Stimulated activated CD4-positive, alpha-beta T cell treated with anti-CD3 and anti-CD28 coated beads, Interleukin-2, amount 100 ng/mL, for 4 hours (primary cell): ENCODE measurements around the gene STAU1.
"Not testable (repeated sequence)": the region's sequence is repeated elsewhere in the genome, so short reads cannot be mapped to it uniquely, and the experiment has no call there.

Experiments
- DNase-seq: peaks from one replicate; pipeline ENCODE4 v3.0.0-alpha.2; 2020; ENCODE audit warnings: low read depth

Gene STAU1

DNA sequence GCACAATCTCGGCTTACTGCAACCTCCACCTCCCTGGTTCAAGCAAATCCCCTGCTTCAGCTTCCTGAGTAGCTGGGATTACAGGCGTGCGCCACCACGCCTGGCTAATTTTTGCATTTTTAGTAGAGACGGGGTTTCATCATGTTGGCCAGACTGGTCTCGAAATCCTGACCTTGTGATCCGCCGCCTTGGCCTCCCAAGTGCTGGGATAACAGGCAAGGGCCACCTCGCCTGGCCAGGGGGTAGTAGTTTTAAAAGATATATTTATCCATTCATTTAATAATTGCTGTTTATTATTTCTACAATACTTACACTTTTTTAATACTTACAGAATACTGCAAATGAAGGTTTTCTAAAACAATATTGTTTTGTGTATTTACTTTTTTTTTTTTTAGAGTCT lies 15.6 kb upstream of the STAU1 start:
- no peak for DNase-seq

DNA sequence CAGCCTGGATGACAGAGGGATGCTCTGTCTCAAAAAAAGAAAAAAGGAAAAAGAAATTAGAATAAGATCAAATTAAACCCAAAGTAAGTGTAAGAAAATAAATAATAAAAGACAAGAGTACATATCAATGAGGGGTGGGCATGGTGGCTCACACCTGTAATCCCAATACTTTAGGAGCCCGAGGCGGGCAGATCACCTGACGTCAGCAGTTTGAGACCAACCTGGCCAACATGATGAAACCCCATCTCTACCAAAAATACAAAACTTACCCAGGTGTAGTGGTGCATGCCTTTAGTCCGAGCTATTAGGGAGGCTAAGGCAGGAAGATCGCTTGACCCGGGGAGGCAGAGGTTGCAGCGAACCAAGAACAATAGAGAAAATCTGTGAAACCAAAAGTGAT lies 14.9 kb upstream of the STAU1 start:
- no peak for DNase-seq

DNA sequence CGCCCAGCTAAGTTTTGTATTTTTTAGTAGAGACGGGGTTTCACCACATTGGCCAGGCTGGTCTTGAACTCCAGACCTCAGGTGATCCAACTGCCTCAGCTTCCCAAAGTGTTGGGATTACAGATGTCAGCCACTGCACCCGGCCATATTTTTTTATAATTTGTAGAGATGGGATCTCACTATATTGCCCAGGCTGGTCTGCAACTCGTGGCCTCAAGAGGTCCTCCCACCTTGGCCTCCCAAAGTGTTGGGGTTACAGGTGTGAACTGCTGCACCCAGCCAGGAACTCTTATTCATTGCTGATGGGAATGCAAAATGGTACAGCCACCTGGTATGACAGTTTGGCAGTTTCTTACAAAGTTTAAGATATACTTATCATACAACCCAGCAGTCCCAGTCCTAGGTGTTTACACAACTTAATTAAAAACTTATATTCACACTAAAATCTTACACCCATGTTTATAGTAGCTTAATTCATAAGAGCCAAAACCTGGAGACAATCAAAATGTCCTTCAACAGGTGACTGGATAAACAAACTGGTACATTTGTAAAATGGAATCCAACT lies 11.7 kb upstream of the STAU1 start:
- DNase-seq = no peak

DNA sequence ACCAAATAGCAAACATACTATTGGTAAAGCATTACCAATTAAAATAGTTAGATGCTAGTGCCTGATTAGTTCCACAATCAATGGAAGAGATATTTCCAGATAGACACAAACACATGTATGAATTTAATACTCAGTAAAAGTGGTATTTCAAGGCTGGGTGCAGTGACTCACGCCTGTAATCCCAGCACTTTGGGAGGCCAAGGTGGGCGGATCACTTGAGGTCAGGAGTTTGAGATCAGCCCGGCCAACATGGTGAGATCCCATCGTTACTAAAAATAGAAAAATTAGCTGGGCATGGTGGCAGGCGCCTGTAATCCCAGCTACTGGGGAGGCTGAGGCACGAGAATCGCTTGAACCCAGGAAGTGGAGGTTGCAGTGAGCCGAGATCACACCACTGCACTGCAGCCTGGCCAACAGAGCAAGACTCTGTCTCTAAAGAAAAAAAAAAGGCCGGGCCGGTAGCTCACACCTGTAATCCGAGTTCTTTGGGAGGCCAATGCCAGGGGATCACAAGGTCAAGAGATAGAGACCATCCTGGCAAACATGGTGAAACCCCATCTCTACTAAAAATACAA lies 4.9 kb upstream of the STAU1 start:
- not testable (repeated sequence) for DNase-seq

DNA sequence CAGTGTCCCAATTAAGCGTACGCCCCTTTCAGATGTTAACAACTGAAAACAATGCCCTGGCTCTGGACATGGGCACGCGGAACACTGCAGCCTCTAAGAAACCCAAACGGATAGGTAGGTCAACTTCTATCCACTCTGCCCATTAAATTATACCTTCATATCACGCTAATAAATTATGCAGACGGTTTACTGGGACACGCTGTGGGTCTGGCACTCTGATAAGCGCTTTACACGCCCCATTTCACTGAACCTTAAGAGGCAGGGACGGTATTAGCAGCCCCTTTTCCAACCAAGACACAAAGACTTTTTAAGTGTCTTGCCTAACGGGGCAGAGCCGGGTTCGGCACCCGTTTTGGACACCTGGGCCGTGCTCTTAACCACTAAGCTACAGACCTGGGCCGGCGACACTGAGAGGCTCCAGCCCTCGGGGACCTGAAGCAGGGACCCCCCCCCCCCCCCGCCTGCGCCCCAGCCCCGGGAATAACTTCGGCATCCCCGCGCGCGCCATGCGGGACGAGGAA lies 744 bp downstream of the STAU1 start:
- DNase-seq = no peak

DNA sequence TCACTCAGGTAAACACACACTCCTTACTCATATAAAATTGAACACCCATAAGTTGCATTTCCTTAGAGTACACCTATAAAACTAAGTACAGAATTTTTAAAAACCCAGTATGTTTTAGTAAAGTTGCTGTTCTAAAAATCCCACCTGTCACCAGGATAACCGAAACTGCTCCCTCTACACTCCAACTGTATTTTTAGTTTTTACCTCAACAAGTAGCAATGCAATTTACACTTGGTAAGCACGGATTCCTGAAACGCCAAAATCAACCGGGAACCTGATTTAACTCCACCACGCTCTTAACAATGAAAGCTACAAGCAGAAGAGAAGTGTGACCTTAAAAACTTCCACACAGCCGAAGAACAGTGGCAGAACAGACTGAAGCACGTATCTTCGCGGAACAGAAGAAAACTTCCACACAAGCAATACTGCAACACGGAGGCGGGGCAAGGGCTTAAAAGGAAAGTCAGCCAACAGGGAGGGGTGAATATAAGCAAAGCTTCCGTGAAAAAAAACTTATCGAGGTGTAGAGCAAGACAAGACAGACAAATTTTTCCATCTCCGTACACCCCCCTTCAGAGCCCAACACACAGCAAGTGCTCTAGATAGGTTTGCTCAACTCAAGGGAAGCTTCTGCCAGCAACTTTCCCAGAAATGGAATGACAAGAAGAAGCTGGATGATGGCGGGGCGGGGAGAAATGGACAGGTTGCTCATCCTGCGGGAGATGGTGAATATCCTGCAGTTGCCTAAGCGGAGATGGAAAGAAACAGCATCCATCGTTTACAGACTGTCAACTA lies 1.4 kb downstream of the STAU1 start:
- peak; percentile 71 for DNase-seq

DNA sequence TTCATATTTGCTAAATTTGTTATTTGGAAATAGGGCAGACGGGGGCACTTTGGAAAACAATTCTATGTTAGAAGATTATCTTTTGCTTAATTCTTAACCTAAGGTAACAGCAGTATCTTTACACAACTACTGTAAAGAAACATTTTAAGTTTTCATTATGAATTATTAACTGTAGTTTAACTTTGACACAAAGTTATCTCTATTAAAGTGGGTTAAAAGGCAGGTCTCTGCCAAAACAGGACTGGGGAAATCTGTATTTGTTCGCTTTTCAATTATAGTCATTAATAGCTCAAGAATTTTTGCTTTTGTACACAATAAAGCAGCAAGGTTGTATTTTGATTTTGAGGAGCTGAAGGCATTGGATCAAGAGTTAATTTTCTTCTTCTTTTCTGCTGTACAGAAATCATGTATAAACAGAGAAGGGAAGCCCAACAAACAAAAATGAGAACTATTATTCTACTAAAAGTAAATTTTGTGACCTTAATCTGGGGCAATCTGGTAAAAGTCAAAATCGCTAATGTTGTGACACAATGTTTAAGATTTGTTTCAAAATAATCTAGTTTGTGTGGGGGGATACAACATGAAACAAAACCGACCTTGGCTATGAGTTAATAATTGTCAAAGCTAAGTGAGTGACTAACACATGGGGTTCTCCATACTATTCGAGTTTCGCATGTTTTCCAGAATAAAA lies 2.9 kb downstream of the STAU1 start:
- no peak for DNase-seq

DNA sequence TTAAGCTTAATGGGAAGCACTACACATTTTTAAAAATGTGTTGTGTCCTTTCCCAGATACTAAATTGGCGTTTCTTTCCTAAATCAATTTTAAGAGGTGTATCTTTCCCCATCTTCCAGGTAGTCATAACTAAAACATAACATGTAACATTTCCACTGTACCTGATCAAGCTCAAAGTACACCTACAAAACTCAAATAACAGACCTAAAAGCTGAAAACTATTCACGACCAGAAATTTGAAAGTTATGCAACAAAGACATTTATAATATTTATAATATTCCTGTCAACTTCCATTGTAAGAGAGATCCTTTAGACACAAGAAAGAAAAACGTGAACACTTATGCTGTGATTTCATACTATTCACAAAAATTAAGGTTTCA lies 3.5 kb downstream of the STAU1 start:
- DNase-seq = no peak

DNA sequence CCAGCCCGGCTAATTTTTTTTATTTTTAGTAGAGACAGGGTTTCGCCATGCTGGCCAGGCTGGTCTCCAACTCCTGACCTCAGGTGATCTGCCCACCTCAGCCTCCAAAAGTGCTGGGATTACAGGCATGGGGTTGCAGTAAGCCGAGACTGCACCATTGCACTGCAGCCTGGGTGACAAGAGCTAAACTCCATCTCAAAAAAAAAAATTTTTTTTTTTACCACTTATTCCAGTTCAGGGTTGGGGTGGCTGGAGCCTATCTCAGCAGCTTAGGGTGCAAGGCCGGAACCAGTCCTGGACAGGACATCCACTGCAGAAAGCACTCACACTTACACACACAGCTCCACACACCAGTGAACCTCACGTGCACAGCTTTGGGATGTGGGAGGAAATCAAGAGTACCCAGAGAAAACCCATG lies 4.0 kb downstream of the STAU1 start:
- not testable (repeated sequence) for DNase-seq

DNA sequence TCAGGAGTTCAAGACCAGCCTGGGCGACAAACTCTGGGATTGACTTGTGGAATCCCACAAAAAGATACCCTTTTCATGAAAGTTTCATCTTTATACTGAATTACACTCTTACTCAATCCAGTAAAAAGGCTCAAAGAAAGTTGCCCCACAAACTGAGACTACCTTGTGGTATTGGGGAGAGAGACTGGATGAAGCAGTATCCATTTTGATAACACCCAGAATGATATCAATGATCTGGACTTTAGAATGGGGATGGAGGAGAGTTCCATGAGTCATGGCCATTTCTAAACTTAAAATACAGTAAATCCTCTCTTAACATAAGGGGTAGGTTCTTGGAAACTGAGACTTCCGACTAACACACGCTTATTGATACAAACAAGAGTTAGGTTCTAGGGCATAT lies 4.7 kb downstream of the STAU1 start:
- DNase-seq = no peak

DNA sequence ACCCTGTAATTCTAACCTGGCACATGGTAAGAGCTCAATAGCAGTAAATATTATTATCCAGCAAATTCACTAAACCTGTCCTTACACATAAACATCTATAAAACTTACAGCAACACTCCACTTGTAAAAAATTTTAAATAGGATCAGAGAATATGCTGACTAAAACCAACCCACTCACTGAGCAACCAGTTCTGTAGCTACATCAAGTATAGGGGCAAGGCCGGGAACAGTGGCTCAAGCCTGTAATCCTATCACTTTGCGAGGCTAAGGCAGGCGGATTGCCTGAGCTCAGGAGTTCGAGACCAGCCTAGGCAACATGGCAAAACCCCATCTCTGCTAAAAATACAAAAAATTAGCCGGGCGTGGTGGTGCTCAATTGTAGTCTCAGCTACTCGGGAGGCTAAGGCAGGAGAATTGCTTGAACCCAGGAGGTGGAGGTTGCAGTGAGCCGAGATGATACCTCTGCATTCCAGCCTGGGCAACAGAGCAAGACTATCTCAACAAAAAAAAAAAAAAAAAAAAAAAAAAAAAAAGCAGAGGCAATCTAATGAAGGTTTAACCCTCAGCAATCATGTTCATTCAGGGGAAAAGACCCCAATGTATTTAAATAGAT lies 6.8 kb downstream of the STAU1 start:
- no peak for DNase-seq

DNA sequence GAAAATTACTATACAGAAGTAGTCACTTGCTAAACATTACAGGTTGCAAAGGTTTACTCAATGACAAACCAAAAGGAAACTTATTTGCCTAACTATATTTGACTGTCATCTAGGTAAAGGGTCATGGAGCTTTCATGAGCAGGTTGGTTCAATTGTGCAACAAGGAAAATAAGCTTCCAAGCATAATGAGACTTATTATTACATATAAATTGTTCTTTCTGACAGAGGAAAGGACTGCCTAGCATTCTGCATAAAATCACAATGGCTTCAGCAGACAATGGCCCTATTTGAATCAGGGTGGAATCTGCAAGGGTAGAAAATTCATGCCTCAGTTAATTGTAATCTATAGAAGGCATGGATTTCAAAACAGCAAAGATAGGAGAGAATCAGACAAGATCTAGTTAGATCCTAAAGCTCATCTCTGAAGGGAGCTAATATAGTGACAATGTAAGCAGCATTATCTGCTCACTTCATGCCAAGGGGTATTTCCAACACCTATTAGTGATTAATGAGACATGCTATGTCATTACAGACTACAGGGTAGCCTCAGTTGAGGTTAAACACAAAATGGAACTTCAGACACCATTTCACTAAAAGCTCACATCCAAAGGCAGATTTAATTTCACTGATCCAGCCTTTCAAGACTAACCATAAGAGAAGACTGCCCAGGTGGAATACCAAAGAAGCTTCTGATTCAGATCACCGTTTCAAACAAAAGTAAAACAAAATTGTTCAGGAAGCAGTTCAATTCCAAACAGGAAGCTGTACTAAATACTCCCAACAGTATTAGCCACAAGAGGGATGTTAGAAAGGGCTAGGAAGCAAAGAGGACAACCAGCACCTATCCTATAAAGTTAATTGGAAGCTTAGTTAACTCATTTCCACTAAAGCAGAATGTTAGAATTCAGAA lies 8.5 kb downstream of the STAU1 start:
- DNase-seq = no peak

DNA sequence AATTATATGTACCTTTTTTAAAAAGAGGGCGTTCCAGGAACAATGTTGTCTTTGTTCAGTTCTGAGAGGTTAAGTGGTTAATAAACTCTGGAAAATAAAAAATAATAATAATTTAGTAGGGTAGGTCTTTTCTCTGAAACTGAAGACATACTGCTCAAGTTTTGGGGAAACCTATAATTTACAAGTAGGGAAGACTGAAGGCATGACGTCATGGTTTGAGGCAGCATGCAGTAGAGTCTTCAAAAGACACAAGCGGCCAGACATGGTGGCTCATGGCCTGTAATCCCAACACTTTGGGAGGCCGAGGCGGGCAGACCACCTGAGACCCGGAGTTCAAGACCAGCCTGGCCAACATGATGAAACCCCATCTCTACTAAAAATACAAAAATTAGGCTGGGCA lies 14.0 kb downstream of the STAU1 start:
- DNase-seq = no peak

DNA sequence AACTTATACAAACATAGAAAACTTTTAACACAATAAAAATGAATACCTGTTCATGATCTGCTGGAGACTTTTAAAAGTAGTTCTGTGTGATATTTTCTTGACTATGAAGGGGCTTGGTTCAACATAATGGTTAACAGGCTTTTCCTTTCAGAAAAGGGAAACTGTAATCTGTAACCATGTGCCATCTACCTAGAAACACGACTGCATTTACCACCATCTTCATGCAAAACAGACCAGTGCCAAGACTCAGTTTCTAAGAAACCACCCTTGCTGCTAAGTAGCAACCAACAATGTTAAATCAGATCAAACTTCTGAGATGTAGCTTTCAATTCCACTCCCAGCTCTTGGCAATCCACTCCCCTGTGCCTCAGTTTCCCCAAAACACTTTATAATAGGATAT lies 15.7 kb downstream of the STAU1 start:
- DNase-seq = no peak

DNA sequence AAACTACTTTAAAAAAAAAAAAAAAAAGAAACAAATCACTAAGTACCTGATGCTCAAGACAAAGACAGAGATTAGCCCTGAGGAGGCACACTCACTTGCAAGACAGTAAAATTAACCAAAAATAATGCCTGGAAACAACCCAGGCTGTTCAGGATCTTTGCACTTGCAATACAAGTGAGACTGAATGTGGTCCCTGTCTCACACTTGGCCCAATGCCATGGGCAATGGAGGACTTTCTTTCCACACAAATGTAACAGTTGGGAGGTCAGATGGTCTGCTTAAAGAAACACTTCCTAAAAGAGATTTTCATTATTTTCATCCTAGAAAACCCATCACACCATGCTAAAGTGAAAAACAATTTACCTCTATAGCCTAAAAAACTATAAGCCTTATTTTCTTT lies 16.2 kb downstream of the STAU1 start:
- no peak for DNase-seq

DNA sequence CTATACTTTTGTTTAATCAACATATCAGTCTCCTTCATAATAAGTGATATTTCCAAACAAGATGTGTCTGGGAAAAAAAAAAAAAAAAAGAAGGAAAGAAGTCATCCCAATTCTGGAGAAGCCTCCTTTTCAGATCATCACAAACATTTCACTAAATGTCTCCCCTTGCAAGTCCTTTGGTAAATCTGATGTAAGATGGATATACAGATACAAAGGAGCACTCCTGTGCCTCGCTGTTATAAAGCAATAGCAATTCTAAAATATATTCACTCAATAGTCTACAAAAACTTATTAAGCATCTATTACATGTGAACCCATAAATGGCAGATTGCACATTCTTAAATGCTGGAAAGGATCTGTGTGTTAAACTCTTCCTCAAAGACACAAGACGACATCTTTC lies 17.4 kb downstream of the STAU1 start:
- DNase-seq = no peak

DNA sequence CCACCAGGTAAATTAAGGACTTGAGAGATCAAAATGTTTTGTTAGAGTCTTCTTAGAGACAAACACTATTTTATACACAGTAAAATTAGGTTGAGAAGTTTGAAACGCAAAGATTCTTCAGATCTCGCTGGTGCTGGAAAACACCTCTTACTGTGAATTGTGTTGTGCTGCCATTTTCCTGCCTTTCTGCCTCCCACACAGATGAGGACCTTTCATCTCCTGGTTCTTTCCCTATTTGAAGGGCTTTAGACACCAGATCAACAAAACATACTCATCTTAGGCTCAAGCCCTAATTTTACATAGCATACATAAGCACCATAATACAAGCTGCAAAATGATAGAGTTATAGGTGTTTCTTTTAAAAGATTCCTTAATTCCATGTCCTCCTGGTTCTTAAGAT lies 18.6 kb downstream of the STAU1 start:
- DNase-seq = no peak

DNA sequence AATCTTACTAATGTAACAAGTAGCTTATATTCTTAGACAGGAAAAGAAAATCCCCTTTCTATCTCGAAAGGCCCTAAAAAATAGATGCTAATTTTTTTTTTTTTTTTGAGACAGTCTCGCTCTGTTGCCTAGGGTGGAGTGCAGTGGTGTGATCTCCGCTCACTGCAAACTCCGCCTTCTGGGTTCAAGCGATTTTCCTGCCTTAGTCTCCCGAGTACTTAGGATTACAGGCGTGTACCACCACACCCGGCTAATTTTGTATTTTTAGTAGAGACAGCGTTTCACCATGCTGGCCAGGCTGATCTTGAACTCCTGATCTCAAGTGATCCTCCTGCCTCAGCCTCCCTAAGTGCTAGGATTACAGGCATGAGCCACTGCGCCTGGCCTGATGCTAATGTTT lies 19.3 kb downstream of the STAU1 start:
- not testable (repeated sequence) for DNase-seq

DNA sequence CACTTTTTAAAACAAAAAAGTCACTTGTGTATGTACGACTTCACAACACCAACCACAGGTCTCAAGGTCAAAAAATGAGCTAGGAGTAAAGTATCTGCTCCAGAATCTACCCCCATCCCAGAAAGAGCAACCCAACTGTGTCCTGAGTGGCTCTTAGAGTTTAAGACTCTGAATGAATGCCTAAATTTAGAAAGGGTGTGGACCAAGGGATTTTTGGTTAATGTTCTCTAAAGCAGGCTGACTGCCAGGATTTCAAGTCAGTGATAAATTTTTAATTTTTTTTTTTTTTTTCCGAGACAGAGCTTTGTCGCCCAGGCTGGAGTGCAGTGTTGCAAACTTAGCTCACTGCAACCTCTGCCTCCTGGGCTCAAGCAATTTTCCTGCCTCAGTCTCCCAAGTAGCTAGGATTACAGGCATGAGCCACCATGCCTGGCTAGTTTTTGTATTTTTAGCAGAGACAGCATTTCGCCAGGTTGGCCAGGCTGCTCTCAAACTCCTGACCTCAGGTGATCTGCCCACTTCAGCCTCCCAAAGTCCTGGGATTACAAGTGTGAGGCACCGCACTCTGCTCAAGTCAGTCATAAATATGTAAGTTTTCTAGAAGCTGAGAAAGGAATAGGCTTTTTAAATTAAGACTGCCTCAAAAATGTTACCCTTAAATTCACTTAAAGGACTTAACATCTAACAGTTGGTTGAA lies 20.2 kb downstream of the STAU1 start:
- DNase-seq = no peak

DNA sequence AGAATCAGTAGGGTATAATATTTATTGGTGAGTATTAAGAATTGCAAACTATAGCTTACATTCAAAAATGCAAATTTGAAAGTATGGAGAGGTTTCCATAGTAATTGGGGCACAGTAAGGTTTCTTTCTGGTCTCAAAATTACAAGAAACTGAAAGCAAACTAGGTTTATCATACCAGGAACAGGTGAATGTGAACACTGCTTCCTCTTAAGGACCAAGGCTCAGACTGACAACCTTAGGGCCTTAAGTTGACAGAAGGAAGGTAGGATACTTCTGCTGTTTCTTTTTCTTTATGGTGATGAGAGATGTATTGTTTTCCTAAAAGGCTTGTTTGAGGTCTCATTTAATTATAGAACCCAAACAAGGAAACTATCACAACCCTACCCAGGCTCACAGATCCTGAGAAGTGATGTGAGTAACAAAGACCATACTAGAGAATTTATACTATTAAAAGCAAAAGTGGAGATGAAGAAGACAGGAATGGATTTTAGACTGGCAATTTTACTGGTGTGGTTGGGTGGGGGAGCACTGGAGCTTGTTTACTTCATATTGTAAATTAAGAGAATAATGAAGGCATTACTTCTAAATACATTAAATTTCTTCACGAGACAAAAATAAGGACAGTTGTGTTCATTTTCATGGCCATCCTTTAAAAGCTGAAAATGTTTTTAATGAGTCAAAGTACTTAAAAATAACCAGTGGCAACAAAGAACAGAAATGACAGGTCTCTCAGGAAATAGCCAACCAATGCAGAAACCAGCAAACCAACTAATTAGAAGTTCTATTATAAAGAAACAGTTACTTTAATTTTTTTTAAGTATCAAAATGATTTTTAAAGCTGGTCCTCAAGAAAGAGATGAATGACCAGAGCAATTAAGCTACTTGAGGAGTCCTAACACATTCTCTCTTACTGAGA lies 21.3 kb downstream of the STAU1 start:
- DNase-seq = no peak
